GM21576 (cell line): Measurements from ENCODE around the gene CARS2.
"Not testable (repeated sequence)": the region's sequence is repeated elsewhere in the genome, so short reads cannot be mapped to it uniquely, and the experiment has no call there.

Experiments used
- ATAC-seq: cut with Tn5 transposase; IDR thresholded peaks from one replicate; pipeline ENCODE4 v1.9.1; 2021; ENCODE audit warnings: mild to moderate bottlenecking, moderate library complexity; ENCODE audit not compliant: unreplicated experiment

The CARS2 gene

GRCh38 chr13:110638814-110639806 is 66.8 kb downstream of the CARS2 start:
- no peak for ATAC-seq

- no peak for ATAC-seq
Observed at GRCh38 chr13:110638257-110638656, 67.7 kb downstream of the CARS2 start.

GRCh38 chr13:110637747-110638146 is 68.2 kb downstream of the CARS2 start:
- no peak for ATAC-seq

GRCh38 chr13:110637275-110637674 is 68.6 kb downstream of the CARS2 start:
- no peak for ATAC-seq

- ATAC-seq: no peak
Observed at GRCh38 chr13:110636701-110637201, 69.2 kb downstream of the CARS2 start.

GRCh38 chr13:110636053-110636475 is 69.9 kb downstream of the CARS2 start:
- no peak for ATAC-seq

- ATAC-seq: no peak
Observed at GRCh38 chr13:110635405-110636002, 70.4 kb downstream of the CARS2 start.

- no peak for ATAC-seq
Observed at GRCh38 chr13:110634558-110634957, 71.4 kb downstream of the CARS2 start.

GRCh38 chr13:110633776-110634175 is 72.1 kb downstream of the CARS2 start:
- ATAC-seq: no peak

GRCh38 chr13:110632255-110632654 is 73.7 kb downstream of the CARS2 start:
- not testable (repeated sequence) for ATAC-seq

- ATAC-seq: no peak
Observed at GRCh38 chr13:110630566-110631119, 75.3 kb downstream of the CARS2 start.

GRCh38 chr13:110629735-110630134 is 76.2 kb downstream of the CARS2 start:
- no peak for ATAC-seq

- no peak for ATAC-seq
Observed at GRCh38 chr13:110628952-110629701, 76.8 kb downstream of the CARS2 start.

- ATAC-seq: no peak
Observed at GRCh38 chr13:110628477-110628793, 77.5 kb downstream of the CARS2 start.

- no peak for ATAC-seq
Observed at GRCh38 chr13:110627761-110628476, 78.0 kb downstream of the CARS2 start.

GRCh38 chr13:110627351-110627750 is 78.6 kb downstream of the CARS2 start:
- no peak for ATAC-seq

- ATAC-seq: no peak
Observed at GRCh38 chr13:110626521-110626920, 79.4 kb downstream of the CARS2 start.

- ATAC-seq: no peak
Observed at GRCh38 chr13:110625771-110626321, 80.1 kb downstream of the CARS2 start.

GRCh38 chr13:110624766-110625756 is 80.9 kb downstream of the CARS2 start:
- ATAC-seq: no peak
